NCI-H446 treated with DMSO at 0.1 percent for 48 hours (cell line): ENCODE measurements around the gene MAN2A1.
"Not testable (repeated sequence)": the region's sequence is repeated elsewhere in the genome, so short reads cannot be mapped to it uniquely, and the experiment has no call there.

Source experiments
- DNase-seq: peaks from one replicate; lab custom pipeline; 2025; lab: John Stamatoyannopoulos, UW

The MAN2A1 gene

DNA sequence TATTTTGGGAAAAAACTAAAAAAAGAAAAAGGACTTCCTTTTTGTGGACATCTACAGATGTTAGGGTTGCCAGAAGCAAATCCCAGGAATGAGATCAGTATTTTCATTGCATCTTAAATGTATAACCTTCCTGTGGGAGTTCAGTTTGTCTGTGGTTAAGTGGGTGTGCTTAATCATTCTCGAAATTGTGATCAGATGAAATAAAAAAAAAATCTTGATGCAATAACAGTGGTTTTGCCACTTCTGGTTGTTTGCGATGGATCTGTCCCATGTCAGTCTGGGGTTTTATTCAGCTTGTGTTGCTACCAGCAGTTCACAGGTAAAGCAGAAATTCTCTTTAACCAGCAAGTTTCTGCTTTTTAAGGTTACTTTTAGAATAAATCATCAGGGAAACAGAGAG, 179.0 kb downstream of the MAN2A1 start:
- no peak for DNase-seq

DNA sequence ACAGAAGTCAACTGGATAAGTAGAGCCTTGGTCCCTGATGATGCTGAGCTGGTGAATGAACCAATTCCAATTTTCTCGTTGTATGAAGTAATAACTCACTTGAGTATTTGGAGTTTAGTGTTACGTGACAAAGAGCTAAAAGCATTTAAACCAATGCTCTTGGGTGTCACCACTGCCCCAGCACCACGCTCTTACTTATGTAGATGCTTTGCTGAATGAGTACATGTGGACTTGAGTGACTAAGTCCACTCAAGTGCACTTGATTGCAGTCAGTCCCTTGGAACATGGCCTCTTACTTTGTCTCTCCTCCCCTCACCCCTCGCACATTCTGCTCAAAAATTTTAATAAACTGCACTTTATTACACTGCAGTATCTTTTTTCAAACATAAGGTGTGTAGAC, 184.0 kb downstream of the MAN2A1 start:
- DNase-seq, result no peak

DNA sequence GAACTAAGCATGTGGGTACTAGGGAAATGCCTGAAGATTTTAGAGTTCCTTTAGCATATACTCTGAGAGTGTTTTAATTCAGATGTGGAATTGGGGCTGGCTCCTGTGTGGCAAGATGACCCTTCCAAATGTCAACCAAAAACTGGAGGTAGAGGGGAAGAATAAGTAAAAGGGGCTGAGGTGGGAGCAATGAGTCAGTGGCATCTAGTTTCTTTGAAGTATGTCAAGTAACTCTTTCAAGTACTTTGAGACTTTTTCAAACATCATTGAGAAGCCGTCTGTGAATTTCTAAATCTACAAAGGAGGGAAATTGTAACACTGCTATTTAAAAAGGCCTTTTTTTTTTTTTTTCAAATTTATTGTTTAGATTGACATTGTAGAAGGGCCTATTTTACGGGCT, 184.4 kb downstream of the MAN2A1 start:
- DNase-seq, result no peak

DNA sequence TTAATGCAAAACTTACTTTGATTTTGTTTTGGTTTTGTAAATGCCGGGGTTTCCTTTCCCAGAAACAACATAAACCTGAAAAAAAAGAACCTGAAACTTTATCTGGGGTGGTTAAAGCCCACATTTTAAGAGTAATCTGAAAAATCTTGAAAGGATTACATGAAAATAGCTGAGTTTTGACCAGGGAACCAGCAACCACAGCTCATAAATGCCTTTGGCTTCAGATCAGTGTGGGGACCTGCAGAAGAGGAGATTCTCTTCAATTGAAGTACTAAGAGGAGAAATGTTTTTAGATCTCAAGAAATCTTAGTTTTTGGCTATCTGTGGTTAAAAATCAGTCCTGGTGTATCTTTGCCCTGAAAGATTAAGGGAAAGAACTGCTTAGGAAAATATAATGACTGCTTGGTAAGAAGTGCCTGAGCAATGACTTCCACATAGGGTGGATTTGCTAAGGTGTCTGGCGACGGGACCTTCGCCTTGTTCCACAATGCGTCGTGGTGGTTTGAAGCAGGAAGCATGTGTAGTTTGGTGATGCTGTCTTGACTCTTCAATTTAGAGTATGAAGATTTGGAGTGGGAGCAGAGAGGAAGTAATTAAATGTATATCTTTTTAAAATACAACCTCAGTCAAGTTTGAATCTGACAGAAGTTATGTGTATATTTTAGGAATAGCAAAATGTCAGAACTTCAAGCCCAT, 186.5 kb downstream of the MAN2A1 start:
- DNase-seq, result no peak

DNA sequence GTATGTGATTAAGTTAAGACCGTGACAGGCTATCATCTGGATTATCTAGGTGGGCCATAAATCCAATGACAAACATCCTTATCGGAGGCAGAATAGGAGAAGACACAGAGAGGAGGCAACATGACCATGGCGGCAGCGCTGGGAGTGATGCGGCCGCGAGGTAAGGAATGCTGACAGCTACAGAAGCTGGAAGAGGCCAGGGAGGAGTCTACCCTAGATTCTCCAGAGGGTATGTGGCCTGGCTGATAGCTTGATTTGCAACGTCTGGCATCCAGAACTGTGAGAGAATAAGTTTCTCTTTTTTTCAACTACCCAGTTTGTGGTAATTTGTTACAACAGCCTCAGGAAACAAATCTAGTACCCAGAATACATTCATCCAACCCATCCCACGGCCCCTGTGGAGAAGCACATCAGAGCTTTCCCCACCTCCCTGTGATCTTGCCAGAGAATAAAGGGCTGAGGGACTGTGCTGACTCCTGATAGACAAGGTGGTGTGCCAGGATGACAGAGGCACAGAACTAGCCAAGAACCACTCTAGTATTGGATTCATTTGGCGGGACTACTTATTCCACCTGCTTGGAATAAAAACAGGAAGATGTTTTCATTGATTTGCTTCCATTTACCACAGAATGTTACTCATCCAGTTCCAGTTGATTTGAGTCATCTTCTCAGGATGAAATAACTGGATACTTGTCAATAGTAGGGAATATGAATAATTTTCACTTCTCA, 187.4 kb downstream of the MAN2A1 start:
- peak; percentile 23 for DNase-seq

DNA sequence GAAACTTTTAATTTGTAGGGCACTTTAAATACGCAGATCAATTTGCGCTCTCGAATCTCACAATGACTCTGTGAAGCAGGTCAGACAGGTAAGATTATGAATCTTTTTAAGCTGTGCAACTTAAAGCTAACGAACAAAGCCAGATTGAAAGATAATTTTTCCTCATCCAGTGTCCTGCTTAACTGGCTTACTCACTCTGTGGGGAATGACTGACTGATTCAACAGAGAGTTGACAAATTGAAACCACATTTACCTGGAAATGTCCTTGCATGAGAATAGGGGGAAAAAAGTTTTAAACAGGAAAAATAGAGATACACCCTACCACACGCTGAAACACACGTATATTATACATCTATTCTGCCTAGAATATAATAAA, 187.9 kb downstream of the MAN2A1 start:
- no peak for DNase-seq

DNA sequence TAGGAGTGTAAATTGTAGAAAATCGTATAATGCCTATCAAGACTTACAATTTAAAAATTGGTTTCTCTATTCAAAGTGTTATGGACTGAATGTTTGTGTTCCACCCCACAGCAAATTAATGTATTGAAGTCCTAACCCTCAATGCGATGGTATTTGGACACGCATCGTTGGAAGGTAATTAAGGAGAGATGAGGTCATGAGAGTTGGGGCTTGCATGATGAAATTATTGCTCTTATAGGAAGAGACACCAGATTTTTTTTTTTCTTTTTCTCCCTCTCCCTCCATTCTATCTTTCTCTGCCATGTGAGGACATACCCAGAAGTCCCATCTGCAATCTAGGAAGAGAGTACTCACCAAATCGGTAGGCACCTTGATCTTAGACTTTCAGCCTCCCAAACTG, 189.2 kb downstream of the MAN2A1 start:
- DNase-seq, result no peak

DNA sequence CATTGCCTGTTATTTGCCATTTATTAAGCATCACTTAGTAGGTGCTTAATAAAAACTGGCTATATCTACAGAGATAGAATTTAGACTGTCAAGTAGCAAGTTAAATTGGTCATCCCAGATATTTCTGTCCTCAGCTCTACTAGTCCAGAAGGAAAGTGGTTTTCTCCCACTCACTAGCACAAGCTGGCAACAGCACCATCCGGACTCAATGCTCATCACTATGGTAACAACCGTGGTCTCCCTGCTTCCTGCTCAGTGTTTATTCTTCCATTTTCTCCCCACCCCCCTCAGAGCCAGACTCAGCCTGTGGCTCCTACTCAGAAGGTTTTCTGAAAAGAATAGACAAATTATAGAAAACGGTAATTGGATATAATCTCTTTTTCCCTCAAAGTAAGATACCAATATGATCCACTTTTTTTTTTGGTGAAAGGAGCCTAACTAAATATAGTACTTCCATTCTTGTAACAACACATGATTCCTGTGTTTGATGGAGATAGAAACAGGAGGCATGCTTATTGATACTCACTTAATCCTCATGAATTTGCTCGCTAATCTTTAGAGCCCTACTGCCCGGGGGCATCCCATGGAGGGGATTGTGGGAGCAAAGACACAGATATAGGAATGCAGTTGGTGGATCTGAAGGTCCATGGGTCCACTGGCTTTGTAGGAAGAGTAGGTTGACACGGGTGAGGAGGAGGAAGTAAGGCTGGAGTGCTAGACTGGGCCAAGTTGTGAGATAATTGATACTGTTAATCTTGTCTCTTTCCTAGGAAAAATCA, 191.4 kb downstream of the MAN2A1 start:
- no peak for DNase-seq

DNA sequence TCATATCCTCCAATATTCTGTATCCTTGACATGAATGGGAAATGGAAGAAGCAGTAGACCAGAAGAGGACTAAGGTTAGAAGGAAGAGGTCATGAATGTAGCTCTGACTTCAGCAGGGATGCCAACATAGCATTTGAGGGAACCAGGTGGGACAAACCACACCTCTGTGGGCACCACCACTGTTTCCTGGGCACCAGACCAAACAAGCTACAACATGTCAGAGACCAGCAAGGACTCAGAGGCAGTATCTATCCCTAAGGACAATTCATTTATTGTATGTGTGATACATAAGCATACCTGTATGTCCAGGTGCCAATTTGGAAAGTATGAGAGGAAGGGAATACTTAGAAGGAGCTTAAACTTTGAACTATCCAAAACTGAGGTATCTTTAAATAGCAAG, 192.8 kb downstream of the MAN2A1 start:
- DNase-seq, result no peak

DNA sequence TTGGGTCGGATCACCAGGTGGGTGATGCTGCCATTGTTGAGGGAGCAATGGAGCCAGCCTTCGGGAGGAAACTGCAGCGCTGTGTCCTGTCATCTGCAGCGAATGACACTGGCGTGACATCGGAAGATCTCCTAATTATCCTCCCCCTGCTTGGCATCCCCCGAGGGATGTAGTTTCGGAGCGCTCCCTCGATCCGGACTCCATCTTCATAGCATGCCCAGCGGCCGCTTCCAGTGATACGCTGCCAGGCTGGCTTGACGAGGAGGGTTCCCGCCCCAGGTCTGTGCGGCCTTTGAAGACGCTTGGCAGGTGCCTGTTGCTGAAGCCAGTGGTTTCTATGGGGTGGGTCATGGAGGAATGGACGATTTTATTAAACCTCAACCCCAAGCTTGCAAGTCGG, 194.9 kb downstream of the MAN2A1 start:
- no peak for DNase-seq

DNA sequence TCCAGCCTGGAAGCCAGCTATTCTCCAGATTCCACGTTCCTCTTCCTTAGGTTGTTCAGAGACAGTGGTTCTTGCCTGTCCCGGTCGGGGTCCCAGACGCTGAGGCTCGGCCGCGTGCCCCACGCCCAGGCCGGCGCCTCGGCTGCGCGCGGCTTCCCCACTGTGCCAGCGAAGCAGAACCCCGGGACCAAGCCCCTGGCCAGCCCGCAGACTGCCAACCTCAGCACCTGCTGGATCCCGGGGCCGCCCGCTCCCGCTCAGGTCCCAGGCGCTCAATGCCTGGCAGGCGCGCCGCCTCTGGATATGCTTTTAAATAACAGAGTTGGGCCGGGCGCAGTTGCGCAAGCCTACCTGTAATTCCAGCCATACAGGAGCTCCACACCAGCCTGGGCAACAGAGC, 195.5 kb downstream of the MAN2A1 start:
- no peak for DNase-seq

DNA sequence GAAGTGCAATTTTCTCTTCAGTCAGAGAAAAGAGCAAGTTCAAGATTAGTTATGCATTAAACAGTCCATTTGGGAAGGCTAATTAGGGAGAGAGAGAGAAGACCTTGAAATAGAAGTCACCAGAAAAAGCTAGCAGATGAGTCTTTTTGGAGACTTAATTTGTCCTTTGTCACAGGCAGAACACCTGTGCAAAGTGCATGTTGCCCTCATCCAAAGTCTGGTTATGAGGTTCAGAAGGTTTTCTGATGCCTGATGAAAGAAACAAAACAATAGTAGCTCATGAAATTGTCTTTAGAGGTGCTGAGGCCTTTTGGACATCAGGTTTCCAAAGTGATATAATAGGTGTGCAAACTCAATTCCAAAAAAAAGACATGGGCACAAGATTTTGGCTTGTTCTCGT, 199.3 kb downstream of the MAN2A1 start:
- DNase-seq, result no peak

DNA sequence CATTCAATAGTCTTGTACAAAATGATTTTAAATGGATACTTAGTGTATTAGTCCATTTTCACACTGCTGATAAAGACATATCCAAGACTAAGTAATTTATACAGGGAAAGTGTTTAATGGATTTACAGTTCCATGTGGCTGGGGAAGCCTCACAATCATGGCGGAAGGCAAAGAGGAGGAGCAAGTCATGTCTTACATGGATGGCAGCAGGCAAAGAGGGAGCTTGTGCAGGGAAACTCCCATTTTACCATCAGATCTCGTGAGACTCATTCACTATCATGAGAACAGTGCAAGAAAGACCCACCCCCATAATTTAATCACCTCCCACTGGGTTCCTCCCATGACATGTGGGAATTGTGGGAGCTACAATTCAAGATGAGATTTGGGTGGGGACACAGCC, 203.5 kb downstream of the MAN2A1 start:
- DNase-seq, result not testable (repeated sequence)

DNA sequence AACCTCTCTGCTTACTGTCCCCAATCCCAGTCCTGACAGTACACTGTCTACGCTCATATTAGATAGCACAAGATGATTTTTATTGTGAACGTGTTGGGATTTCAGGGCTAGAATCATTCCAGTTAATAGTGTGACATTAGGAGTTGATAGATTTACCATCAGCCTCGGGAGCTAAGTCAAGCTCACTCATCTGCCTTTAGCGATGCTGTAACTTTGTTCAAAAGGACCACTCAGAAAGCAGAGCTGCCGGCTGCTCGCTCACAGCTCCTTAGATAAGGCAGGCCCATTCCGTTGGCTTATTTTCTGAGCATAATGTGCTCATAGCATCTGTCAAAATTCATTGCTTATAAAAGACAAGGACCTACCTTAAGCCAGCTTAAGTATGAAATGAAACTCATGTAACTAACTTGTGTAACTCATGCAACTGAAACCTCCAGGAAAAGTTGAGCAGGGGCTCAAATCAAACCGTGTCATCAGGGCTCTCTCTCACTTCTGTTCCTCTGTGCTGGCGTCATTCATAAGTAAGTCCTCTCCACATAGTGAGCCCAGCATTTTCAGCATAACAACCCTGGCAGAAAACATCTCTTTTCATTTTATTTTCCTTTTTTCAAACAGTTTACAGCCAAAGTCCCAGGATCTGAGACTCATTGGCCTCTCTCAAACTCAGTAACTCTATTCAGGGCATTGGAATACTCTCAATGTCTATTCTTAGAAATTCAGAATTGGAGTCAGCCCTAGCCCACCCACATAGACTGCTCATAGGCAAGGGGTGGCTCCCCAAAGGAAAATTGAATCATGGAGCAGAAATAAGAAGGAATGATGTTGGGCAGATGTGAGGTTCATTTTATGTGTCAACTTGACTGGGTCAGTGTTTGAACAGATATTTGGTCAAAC, 208.8 kb downstream of the MAN2A1 start:
- DNase-seq, result no peak

DNA sequence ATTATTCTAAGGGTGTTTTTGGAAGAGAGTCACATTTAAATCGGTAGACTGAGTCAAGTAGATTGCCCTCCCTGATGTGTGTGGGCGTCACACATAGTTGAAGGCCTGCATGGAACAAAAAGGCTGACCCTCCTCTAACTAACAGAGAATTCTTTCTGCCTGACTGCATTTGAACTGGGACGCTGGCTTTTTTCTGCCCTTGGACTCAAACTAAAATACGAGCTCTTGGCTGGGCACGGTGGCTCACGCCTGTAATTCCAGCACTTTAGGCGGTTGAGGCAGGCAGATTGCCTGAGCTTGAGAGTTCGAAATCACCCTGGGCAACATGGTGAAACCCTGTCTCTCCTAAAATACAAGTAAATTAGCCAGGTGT, 209.4 kb downstream of the MAN2A1 start:
- DNase-seq, result no peak

DNA sequence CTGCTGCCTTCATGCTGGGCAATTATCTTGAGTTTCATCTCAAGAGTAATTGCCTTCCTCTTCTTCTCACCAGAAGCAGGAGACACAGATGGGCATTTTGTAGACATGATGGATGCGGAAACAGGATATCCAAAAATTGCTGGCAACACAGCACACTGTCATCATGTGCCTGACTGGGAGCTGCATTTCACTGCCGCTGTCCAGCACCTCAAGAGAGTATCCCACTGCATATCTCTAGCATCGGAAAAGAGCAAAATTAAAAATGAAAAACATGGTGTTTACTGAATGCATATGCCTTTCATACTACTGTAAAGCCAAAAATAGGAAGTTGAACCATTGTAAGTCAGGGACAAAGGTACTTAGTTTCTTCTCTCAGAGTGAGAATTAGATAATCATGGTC, 210.7 kb downstream of the MAN2A1 start:
- DNase-seq, result no peak

DNA sequence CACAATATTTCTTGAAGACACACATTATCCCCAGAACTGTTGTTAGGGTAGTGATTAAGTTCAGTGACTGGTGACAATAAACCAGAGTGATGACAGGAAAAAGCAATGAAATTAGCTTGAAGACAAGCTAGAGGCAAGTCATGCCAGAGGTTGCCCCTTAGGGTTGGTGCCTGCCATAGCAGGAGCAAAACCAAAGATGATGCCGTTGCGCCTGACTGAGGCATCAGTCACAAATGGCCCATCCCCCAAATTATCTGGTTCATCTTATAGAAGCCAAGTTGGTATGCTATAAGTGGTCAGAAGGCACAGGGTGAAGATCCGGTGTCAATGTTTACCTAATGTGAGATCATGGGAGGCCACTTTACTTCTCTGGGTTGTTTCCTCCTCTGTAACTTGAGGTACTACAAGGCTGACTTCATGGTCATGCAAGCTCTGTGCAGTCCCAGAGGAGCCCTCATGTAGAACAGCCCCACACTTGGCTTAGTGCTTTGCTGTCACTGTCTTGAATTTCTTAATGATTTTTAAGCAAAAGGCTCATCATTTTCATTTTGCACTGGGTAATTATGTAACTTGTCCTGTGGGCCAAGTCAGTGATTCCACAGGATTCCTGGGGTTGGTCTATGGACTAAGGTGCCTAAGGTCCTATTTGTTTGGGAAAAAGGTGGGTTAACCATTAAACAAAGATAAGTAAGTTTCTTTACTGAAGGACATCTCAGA, 211.3 kb downstream of the MAN2A1 start:
- no peak for DNase-seq

DNA sequence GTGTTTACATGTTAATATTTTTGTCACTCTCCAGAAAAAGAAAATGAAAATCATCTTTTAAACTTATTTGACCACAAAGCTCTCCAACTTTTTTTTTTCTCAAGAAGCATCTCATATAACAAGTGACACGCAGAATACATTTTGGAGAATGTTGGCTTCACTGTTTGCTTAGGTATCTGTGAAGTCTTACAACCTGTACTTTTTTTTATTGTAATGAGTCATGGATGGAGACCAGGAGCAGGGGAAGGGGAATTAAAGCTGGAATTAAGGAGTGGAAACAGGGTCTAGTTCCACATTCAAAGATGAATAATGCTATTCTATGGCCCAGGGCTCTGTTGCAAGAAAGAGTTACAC, 211.9 kb downstream of the MAN2A1 start:
- no peak for DNase-seq

DNA sequence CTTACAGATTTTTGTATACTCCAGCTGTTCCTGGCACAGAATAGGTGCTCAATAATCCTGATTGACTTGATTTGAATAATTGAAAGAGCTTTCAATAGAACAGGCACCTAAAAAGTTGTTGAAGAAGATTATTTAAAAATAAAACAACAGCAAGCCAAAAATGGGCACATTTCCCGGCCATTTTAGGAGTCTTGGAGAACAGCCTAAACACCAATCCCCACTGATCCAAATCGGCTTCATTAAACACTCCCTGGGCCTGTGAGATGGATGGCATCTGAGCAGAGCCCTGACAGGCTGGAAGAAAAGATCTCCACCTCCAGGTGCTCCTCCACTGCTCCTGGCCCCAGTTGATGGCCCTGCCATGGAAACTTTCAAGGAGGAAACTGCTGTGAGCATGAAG, 213.3 kb downstream of the MAN2A1 start:
- DNase-seq, result peak; percentile 64

DNA sequence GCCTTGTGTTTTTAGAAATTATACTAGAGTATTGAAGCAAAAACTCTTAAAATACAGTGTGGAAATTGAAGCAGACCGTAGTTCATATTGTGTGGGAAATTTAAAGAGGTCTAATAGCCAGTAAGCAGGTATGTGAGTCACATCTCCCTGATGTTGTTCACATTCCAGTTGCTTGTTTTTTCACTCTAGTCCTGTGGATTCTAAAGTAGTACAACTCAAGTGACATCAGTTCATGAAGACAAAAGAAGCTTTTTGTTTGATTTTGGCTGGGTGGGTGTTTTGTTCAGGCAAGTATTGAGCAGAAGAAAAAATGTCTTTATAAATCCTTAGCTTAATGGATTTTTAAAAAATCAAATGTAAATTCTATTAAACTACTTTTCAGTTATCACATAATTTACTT, 216.2 kb downstream of the MAN2A1 start:
- no peak for DNase-seq

DNA sequence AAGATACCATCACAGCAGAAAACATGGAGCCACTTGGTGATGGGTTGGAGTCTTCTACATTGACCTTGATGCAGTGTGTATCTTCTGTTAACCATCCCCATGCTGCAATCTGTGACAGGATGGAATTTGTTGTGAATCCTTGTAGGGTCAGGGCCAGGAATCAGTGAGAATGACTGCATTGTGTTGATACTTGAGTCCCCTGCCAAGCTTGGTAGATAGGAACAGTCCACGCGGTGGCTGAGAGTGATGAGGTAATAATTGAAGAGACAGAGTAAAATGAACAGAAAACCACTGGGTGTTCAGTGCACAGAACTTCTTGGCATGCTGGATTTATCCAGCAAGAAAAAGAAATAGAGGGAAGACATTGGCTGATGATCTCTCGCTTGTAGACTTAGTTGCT, 217.5 kb downstream of the MAN2A1 start:
- DNase-seq, result no peak

DNA sequence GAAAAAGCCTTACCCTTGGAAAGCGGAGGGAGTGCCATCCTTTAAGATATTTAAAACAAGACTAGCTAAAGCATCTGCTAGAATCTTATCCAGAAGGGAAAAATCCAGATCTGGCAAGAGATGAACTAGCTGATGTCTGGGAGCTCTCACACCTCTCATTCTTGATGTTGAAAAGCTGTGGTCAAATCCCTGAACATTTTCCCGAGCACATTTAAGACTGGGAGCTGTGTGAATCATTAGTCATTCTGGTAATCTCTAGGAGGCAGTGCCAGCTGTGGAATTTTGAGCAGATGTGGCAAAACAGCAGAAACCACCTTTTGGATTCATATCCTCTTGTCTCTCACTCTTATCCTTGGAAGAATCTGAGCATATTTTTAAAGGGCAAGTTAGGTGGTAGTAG, 218.0 kb downstream of the MAN2A1 start:
- DNase-seq, result no peak
